H1 (cell line): Measurements from ENCODE around the gene MAPK1. TPM values are rescaled to one million over a fixed set of nuclear protein-coding genes. Genes with fewer than 3 reads are reported as not detected.

Source experiments
- CTCF ChIA-PET: fragments of 300-600 bp; sonication (Branson Sonifier 250); formaldehyde crosslinking; loops from one replicate; lab custom pipeline; 2021; ENCODE audit not compliant: partially characterized antibody; lab: Charles Lee
- POLR2A ChIA-PET: fragments of 300-600 bp; sonication (Branson Sonifier 250); formaldehyde crosslinking; loops from one replicate; lab custom pipeline; 2021; ENCODE audit warnings: inconsistent platforms; ENCODE audit not compliant: partially characterized antibody; lab: Charles Lee
- DNase-seq, 2 experiments: peaks; one replicate each; pipeline versions ENCODE4 v3.0.0 to v3.0.0-alpha.2; 2010 to 2022; ENCODE audit warnings: low spot score in 2 of 2, low read depth in 1 of 2, mixed read lengths in 1 of 2
- FAIRE-seq: peaks from 2 replicates; lab custom pipeline; 2011; peaks lifted over from hg19 to GRCh38; lab: Jason Lieb, UNC
- H2AFZ ChIP-seq: 2 replicates; pipeline ENCODE4 v1.8.1; 2012; ENCODE audit warnings: low read length, inconsistent platforms
- H2AK5ac ChIP-seq: 2 replicates; pipeline ENCODE4 v1.6.1; 2013; ENCODE audit warnings: low read depth, low read length
- H2BK120ac ChIP-seq: replicated peaks from 2 replicates; pipeline ENCODE3; 2013; ENCODE audit warnings: low read depth, low read length, inconsistent platforms
- H2BK12ac ChIP-seq: 2 replicates; pipeline ENCODE4 v1.6.1; 2013; ENCODE audit warnings: low read depth, low read length
- H2BK15ac ChIP-seq: 2 replicates; pipeline ENCODE4 v1.6.1; 2013; ENCODE audit warnings: low read length
- H2BK20ac ChIP-seq: 2 replicates; pipeline ENCODE4 v1.6.1; 2013; ENCODE audit warnings: low read length
- H2BK5ac ChIP-seq: 2 replicates; pipeline ENCODE4 v1.6.1; 2013; ENCODE audit warnings: low read depth, low read length
- H3K14ac ChIP-seq: 2 replicates; pipeline ENCODE4 v1.6.1; 2013; ENCODE audit warnings: inconsistent platforms; ENCODE audit not compliant: insufficient read length
- H3K18ac ChIP-seq: 2 replicates; pipeline ENCODE4 v1.6.1; 2013; ENCODE audit warnings: low read length; ENCODE audit errors: extremely low read depth
- H3K23ac ChIP-seq: 2 replicates; pipeline ENCODE4 v1.6.1; 2013; ENCODE audit warnings: inconsistent platforms; ENCODE audit not compliant: insufficient read length
- H3K23me2 ChIP-seq: 2 replicates; pipeline ENCODE4 v1.6.1; 2013; ENCODE audit warnings: low read depth, low read length
- H3K27ac ChIP-seq: 2 replicates; pipeline ENCODE4 v1.6.1; 2011; ENCODE audit warnings: low read depth, low read length, inconsistent platforms
- H3K27me3 ChIP-seq, 4 experiments: replicated peaks in 1 of 4; 1 replicate in 1 of 4; 2 replicates in 3 of 4; pipeline versions ENCODE4 v1.6.1 to v1.8.1; 2011 to 2013; ENCODE audit warnings: low read length in 3 of 4, mild to moderate bottlenecking in 3 of 4, inconsistent platforms in 2 of 4, mixed read lengths in 2 of 4, moderate library complexity in 1 of 4; ENCODE audit not compliant: control insufficient read depth in 3 of 4, insufficient read depth in 3 of 4; ENCODE audit errors: extremely low read depth in 1 of 4
- H3K36me3 ChIP-seq, 4 experiments: 2 replicates each; pipeline versions ENCODE4 v1.6.1 to v1.8.1; 2011 to 2013; ENCODE audit warnings: mild to moderate bottlenecking in 4 of 4, low read length in 3 of 4, moderate library complexity in 2 of 4, control low read depth in 1 of 4, inconsistent platforms in 1 of 4; ENCODE audit not compliant: insufficient read depth in 4 of 4, control insufficient read depth in 2 of 4
- H3K4ac ChIP-seq: replicated peaks from 2 replicates; pipeline ENCODE3; 2013; ENCODE audit warnings: low read length, low read depth, mixed read lengths, inconsistent platforms; ENCODE audit not compliant: insufficient read length
- H3K4me1 ChIP-seq, 4 experiments: replicated peaks in 1 of 4; 1 replicate in 1 of 4; 2 replicates in 3 of 4; pipeline versions ENCODE4 v1.6.1 to v1.8.1; 2011 to 2013; ENCODE audit warnings: low read length in 3 of 4, inconsistent platforms in 2 of 4, mixed read lengths in 1 of 4; ENCODE audit not compliant: insufficient read depth in 4 of 4, control insufficient read depth in 3 of 4
- H3K4me2 ChIP-seq, 2 experiments: 2 replicates each; pipeline versions ENCODE4 v1.6.1 to v1.8.1; 2011 to 2013; ENCODE audit warnings: low read depth in 2 of 2, low read length in 2 of 2, control low read depth in 1 of 2, inconsistent platforms in 1 of 2, mild to moderate bottlenecking in 1 of 2; ENCODE audit not compliant: insufficient read depth in 1 of 2
- H3K4me3 ChIP-seq, 4 experiments: fragments of 200-600, 300-600 bp in 1 of 4; sonication (generic), shearing (Covaris generic), sonication (Bioruptor Twin) in 1 of 4; 2 replicates each; pipeline versions ENCODE4 v1.5.1 to v1.8.1; 2011 to 2016; ENCODE audit warnings: low read length in 4 of 4, low read depth in 3 of 4, control low read depth in 2 of 4, inconsistent platforms in 2 of 4, mild to moderate bottlenecking in 2 of 4, mixed read lengths in 1 of 4, moderate library complexity in 1 of 4; ENCODE audit not compliant: insufficient read depth in 2 of 4; ENCODE audit errors: extremely low read depth in 1 of 4
- H3K56ac ChIP-seq: replicated peaks from 2 replicates; pipeline ENCODE3; 2013; ENCODE audit warnings: low read depth, mild to moderate bottlenecking, mixed read lengths, low read length, inconsistent platforms; ENCODE audit not compliant: insufficient read length
- H3K79me1 ChIP-seq: 2 replicates; pipeline ENCODE4 v1.6.1; 2013; ENCODE audit warnings: low read depth, low read length, control low read depth
- H3K79me2 ChIP-seq, 2 experiments: 2 replicates each; pipeline versions ENCODE4 v1.6.1 to v1.8.1; 2012 to 2013; ENCODE audit warnings: low read length in 2 of 2, mild to moderate bottlenecking in 2 of 2, inconsistent platforms in 1 of 2; ENCODE audit not compliant: insufficient read depth in 2 of 2, control insufficient read depth in 1 of 2
- H3K9ac ChIP-seq, 4 experiments: replicated peaks in 1 of 4; 1 replicate in 1 of 4; 2 replicates in 3 of 4; pipeline versions ENCODE4 v1.6.1 to v1.8.1; 2011 to 2013; ENCODE audit warnings: low read depth in 3 of 4, low read length in 3 of 4, control low read depth in 2 of 4, mild to moderate bottlenecking in 2 of 4, moderate library complexity in 2 of 4, inconsistent platforms in 1 of 4; ENCODE audit errors: extremely low read depth in 1 of 4
- H3K9me3 ChIP-seq, 2 experiments: 2 replicates each; pipeline versions ENCODE4 v1.6.1 to v1.8.1; 2012 to 2013; ENCODE audit warnings: mild to moderate bottlenecking in 2 of 2, moderate library complexity in 2 of 2, control low read depth in 1 of 2, inconsistent platforms in 1 of 2, low read depth in 1 of 2, low read length in 1 of 2, mixed read lengths in 1 of 2; ENCODE audit not compliant: insufficient read depth in 2 of 2
- H4K20me1 ChIP-seq, 2 experiments: replicated peaks in 1 of 2; 2 replicates each; pipeline versions ENCODE3 to v1.8.1; 2011 to 2013; ENCODE audit warnings: inconsistent platforms in 2 of 2, low read length in 2 of 2, mild to moderate bottlenecking in 1 of 2; ENCODE audit not compliant: insufficient read depth in 2 of 2, control insufficient read depth in 1 of 2
- H4K5ac ChIP-seq: 2 replicates; pipeline ENCODE4 v1.6.1; 2013; ENCODE audit warnings: low read length, low read depth, mixed read lengths, inconsistent platforms; ENCODE audit not compliant: insufficient read length
- H4K8ac ChIP-seq: 2 replicates; pipeline ENCODE4 v1.8.0; 2013; ENCODE audit warnings: mild to moderate bottlenecking, moderate library complexity, low read length, inconsistent platforms; ENCODE audit not compliant: insufficient read depth; ENCODE audit errors: extremely low read depth
- H4K91ac ChIP-seq: replicated peaks from 2 replicates; pipeline ENCODE3; 2013; ENCODE audit warnings: low read length, mixed read lengths, inconsistent platforms; ENCODE audit not compliant: insufficient read length
- BRCA1 ChIP-seq: IDR thresholded peaks from 2 replicates; pipeline ENCODE4 v1.6.1; 2012; ENCODE audit warnings: low read depth, low read length, improper control_type of control experiment
- USF2 ChIP-seq: IDR thresholded peaks from 2 replicates; pipeline ENCODE4 v1.6.1; 2011; ENCODE audit warnings: low read length, improper control_type of control experiment
- WGBS, 2 experiments: shearing (Covaris generic) in 1 of 2; methylation state at CpG; one replicate each; pipeline versions ENCODE4 v1.1.6 to v1.1.7; 2013 to 2015; ENCODE audit warnings: low lambda C conversion rate in 2 of 2, mixed read lengths in 2 of 2, inconsistent platforms in 1 of 2, low coverage in 1 of 2, missing lambda C conversion rate in 1 of 2; ENCODE audit not compliant: insufficient replicate concordance in 2 of 2, insufficient coverage in 1 of 2, insufficient read length in 1 of 2; ENCODE audit errors: extremely low coverage in 1 of 2, missing lambda C conversion rate in 1 of 2; 5-methylcytosine and 5-hydroxymethylcytosine counted together
- polyA plus RNA-seq, 7 experiments: library from polyadenylated mRNA; depleted of rRNA in 3 of 7; stranded (reverse) in 5 of 7; unstranded in 2 of 7; fragments of >200 nt in 5 of 7; fragments of 200-250 nt in 2 of 7; gene quantifications; 1 replicate in 5 of 7; 2 replicates in 1 of 7; 4 replicates in 1 of 7; pipeline versions ENCODE4 v1.2.1 to v1.2.3, GENCODE V29; 2011 to 2013; ENCODE audit warnings: missing spikeins in 2 of 7, mixed read lengths in 2 of 7
- total RNA-seq: library from RNA; stranded (reverse); fragmentation: NEBNext Ultra II Directional; extraction: Animal tissue kit (Norgen Biotek cat#: 25700); gene quantifications from 2 replicates; pipeline ENCODE4 v1.2.1, GENCODE V29; 2021

Gene MAPK1
- total and polyA plus RNA-seq, 2 of the 8 experiments (the other 6 are each of a cell fraction or from before 2014, with no cell fraction given), result 28.1 to 101 TPM

GRCh38 chr22:21876486-21877176 lies 9.2 kb upstream of the MAPK1 start:
- Histone ChIP-seq H3K79me1 (no peaks in the 10 kb centered on the region), H3K36me3 (no peaks in the 10 kb centered on the region), H4K5ac (no peak overlapping the region), H3K9me3 (no peaks in the 10 kb centered on the region), H2BK5ac (no peak overlapping the region), H3K14ac (no peak overlapping the region), H3K4ac (no peak overlapping the region), H3K4me1 (no peaks in the 10 kb centered on the region), H3K18ac (no peak overlapping the region), H3K56ac (no peak overlapping the region), H2AK5ac (no peak overlapping the region), H3K79me2 (no peaks in the 10 kb centered on the region), H4K20me1 (peaks cover 0 to 2% of the 10 kb centered on the region in 2 experiments), H3K23me2 (no peaks in the 10 kb centered on the region), H3K27ac (no peak overlapping the region), H3K4me2 (no peak overlapping the region), H2BK12ac (no peak overlapping the region), H4K91ac (no peak overlapping the region), H3K23ac (no peak overlapping the region), H2BK20ac (no peak overlapping the region), H3K9ac (no peak overlapping the region), H2AFZ (no peak overlapping the region), H4K8ac (no peak overlapping the region), H3K27me3 (no peaks in the 10 kb centered on the region), H2BK15ac (no peak overlapping the region), H3K4me3 (no peak overlapping the region), H2BK120ac (no peak overlapping the region)
- peak; percentile 59; the same call in 1 of the 2 replicates for TF ChIP-seq USF2
- TF ChIP-seq BRCA1, result no peak
- CTCF ChIA-PET, result no interaction called here
- 86% methylated on average over 4 of the region's 4 CpGs; no CpG with 5 or more reads in 1 of the 2 experiments for WGBS, 2 experiments
- FAIRE-seq, result no peak
- POLR2A ChIA-PET, result interaction anchor here (1.1 to 1.2 kb wide), 2 partner anchors 9 to 10 kb away, joined by 3 to 5 read pairs; partner anchors contain the start of gene MAPK1
- DNase-seq, result no peak
